Measurements from ENCODE around the gene IFNA10. TPM values are rescaled to one million over a fixed set of nuclear protein-coding genes. Genes with fewer than 3 reads are reported as not detected.
"Not testable (repeated sequence)": the region's sequence is repeated elsewhere in the genome, so short reads cannot be mapped to it uniquely, and the experiment has no call there.

IFNA10 gene
- not detected in 2 replicates for total RNA-seq

DNA sequence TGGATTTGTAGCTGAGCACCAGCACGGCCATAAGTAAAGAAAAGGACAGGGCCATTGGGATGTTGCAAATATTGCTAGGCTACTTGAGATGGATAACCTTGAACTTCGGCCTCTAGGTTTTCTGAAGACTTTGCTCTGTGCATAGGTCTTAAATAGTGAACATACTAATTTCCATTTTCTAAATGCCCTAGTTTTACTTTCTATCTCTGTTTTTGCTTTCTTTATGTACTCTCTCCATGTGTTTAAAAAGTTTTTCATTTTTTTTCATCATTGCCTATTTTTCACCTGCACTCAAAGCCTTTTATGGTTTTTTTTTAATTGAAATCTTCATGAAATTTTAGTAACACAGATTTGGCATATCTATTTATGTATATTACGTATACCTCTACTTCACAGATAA is at the start of gene IFNA10:
Gene IFNA10 (minus strand): TSS at position 101 of the 400 bp plus-strand sequence. CDS start 46 bp downstream, at position 55.
- intact Hi-C loops (cut with micrococcal nuclease); H3K4me1 Mint-ChIP-seq (ENCODE audit: low read depth): not testable (repeated sequence)

DNA sequence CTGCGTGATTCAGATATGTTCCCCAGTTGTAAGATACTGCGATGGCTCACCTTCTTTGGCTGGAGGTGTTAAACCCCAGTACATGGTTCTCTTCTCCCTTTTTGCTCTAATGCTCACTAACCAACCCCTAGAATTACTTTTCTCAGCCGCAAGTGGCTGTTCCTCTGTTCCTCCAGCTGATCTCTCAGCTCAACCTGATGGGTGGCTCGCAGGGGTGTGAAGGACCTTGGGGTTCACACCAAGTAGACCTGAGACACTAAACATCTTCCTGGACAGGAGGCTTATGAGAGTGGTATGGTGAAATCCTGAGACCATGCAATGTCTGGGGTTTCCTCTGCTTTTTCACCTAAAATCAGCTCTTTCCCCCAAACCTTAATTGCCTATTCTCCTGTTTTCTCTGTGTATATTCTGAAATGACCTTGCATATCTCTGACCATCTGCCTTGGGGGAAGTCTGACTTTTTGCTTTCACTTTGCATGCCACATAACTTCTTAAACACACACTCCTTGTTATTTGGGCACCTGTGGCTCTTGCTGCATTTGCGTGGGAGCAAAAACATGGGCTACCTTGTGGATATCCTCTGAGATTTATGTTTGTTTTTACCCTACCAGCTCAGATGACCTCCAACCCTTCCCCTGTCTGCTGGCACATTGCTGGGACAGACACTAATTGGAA is 48.7 kb upstream of the IFNA10 start:
- intact Hi-C loops (cut with micrococcal nuclease), result no loop called here
- H3K9me3 Mint-ChIP-seq, result no peaks in the 10 kb centered on the region

More for the DNA sequence above, at the start of gene IFNA10:
- H3K27ac Mint-ChIP-seq; H3K36me3 Mint-ChIP-seq (ENCODE audit: low read depth); H3K9me3 Mint-ChIP-seq; DNase-seq (ENCODE audit: low spot score); H3K4me3 Mint-ChIP-seq: not testable (repeated sequence)
- peaks cover 20% of the 10 kb centered on the region for H3K27me3 Mint-ChIP-seq (ENCODE audit: insufficient read depth)

DNA sequence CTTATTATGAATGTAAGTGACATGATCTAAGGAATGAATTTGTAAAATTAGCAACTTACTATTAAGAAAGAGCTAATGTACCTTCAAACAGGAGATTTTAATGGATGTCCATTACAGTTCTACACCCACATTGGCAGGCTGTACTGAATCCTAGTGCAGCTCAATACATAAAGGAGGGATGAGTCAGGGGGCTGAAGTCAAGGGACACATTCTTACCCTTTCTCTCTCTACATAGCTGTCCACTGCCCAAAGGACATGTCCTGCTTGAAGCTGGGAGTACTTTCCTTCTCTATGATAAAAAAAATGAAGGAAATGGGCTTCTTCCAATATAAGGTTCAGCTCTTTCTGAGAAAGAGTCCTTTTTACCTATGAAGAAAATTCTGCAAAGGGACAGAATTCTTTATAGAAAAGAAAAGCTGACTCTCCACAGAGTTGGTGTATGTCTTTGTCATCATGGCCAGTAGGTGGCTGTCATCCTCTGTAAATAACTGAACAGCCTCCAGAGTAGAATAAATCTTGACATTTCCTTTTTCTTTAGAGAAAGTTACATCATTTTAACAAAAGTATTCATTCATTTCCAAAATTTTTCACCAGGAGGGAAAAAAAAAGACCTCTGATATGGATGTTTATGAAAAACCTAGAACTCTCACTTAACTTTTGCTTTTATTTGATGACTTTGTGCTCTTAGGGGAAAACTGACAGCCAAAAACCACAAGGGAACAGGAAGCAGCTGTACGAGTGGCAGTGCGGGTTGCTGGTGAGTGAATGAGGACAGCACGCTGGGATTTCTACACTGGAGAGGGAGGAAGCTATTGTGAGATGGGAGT is 46.0 kb upstream of the IFNA10 start:
- Mint-ChIP-seq H3K4me3 (no peak overlapping the region), H3K27me3 (ENCODE audit: insufficient read depth) (peaks cover 40% of the 10 kb centered on the region), H3K27ac (no peak overlapping the region), H3K36me3 (ENCODE audit: low read depth) (no peaks in the 10 kb centered on the region), H3K9me3 (no peaks in the 10 kb centered on the region), H3K4me1 (ENCODE audit: low read depth) (peaks cover 6% of the 10 kb centered on the region)
- intact Hi-C loops (cut with micrococcal nuclease), result no loop called here
- DNase-seq (ENCODE audit: low spot score), result no peak

More for the DNA sequence above, 48.7 kb upstream of the IFNA10 start:
- H3K27ac Mint-ChIP-seq, result no peak overlapping the region
- H3K27me3 Mint-ChIP-seq (ENCODE audit: insufficient read depth), result peaks cover 38% of the 10 kb centered on the region
- no peak for DNase-seq (ENCODE audit: low spot score)
- peaks cover 6% of the 10 kb centered on the region for H3K4me1 Mint-ChIP-seq (ENCODE audit: low read depth)
- H3K36me3 Mint-ChIP-seq (ENCODE audit: low read depth), result no peaks in the 10 kb centered on the region
- no peak overlapping the region for H3K4me3 Mint-ChIP-seq

DNA sequence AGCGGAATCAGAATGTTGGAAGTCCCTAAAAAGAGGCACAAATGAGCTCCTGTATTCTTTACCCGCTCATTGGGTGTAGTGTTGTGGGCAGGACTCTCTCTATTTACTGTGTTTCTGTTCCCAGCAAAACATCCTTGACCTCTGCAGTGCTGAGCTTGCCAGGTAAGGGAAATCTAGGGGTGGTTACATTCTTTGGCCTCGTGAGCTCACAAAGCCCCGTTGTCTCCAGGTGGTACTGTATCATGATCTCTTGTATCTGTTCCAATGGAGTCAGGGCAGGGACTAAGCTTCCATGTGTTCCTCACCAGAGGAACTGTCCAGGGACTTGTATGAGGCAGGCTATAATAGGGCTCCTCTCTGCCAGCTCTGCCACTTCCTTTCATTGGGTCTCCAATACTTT is 44.7 kb upstream of the IFNA10 start:
- Mint-ChIP-seq H3K27me3 (ENCODE audit: insufficient read depth) (peaks cover 39% of the 10 kb centered on the region), H3K36me3 (ENCODE audit: low read depth) (no peaks in the 10 kb centered on the region), H3K27ac (no peak overlapping the region), H3K9me3 (no peaks in the 10 kb centered on the region), H3K4me3 (no peak overlapping the region), H3K4me1 (ENCODE audit: low read depth) (peaks cover 6% of the 10 kb centered on the region)
- intact Hi-C loops (cut with micrococcal nuclease), result no loop called here
- DNase-seq (ENCODE audit: low spot score), result no peak

GRCh38 chr9:21251190-21251589 is 44.2 kb upstream of the IFNA10 start:
- Mint-ChIP-seq H3K4me3 (no peak overlapping the region), H3K36me3 (ENCODE audit: low read depth) (no peaks in the 10 kb centered on the region), H3K4me1 (ENCODE audit: low read depth) (peaks cover 6% of the 10 kb centered on the region), H3K27me3 (ENCODE audit: insufficient read depth) (peaks cover 35% of the 10 kb centered on the region), H3K27ac (no peak overlapping the region), H3K9me3 (no peaks in the 10 kb centered on the region)
- intact Hi-C loops (cut with micrococcal nuclease), result no loop called here
- DNase-seq (ENCODE audit: low spot score), result no peak

DNA sequence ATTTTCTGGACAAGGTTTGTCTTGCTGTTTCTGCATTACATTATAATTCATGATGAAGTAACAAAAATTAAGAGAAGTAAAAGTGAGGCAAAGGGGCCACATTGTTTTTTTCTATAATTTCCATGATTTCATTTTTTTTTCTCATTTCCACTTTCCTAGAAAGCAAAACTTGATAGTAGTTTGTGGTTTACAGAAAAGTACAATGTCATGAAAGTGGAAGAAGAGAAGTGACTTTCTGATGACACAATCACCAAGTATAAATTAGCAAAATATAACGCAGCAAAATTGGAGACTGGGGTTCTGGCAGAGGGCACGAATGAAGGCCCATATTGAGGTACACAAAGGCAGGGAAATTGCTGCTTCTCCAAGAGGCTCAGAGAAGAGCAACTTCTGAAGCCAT is 37.9 kb upstream of the IFNA10 start:
- Mint-ChIP-seq H3K36me3 (ENCODE audit: low read depth) (no peaks in the 10 kb centered on the region), H3K4me3 (no peak overlapping the region), H3K4me1 (ENCODE audit: low read depth) (no peaks in the 10 kb centered on the region), H3K27ac (no peak overlapping the region), H3K27me3 (ENCODE audit: insufficient read depth) (peaks cover 24% of the 10 kb centered on the region), H3K9me3 (no peaks in the 10 kb centered on the region)
- DNase-seq (ENCODE audit: low spot score), result no peak
- intact Hi-C loops (cut with micrococcal nuclease), result no loop called here

DNA sequence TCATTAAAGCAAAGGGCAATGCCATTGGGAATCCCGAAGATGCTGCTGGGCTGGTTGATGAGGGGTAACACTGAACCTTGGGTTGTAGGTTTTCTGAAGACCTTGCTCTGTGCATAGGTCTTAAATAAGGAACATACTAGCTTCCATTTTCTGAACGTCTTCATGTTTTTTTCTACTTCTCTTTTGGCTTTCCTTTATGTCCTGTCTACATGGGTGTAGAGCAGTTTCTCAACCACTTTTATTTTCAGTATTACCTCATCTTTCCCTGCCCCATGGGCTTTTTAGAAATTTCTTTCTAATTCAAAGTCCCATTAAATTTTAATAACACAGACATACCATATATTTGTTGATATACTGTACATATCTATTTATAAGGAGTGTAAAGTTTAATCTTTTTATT is 33.0 kb upstream of the IFNA10 start, which contains the start of gene IFNA14:
Gene IFNA14 (minus strand): TSS at position 95 of the 400 bp plus-strand sequence. CDS start 70 bp downstream, at position 25.
- intact Hi-C loops (cut with micrococcal nuclease), result no loop called here
- Mint-ChIP-seq H3K9me3 (no peaks in the 10 kb centered on the region), H3K36me3 (ENCODE audit: low read depth) (no peaks in the 10 kb centered on the region), H3K27ac (no peak within 1 kb of the TSS), H3K4me3 (no peak within 1 kb of the TSS), H3K27me3 (ENCODE audit: insufficient read depth) (peaks cover 31% of the 10 kb centered on the region), H3K4me1 (ENCODE audit: low read depth) (no peaks in the 10 kb centered on the region)
- no peak for DNase-seq (ENCODE audit: low spot score)

GRCh38 chr9:21236360-21236714 is 29.4 kb upstream of the IFNA10 start:
- H3K36me3 Mint-ChIP-seq (ENCODE audit: low read depth); H3K4me3 Mint-ChIP-seq; intact Hi-C loops (cut with micrococcal nuclease); H3K9me3 Mint-ChIP-seq; H3K27ac Mint-ChIP-seq; DNase-seq (ENCODE audit: low spot score); H3K4me1 Mint-ChIP-seq (ENCODE audit: low read depth): not testable (repeated sequence)
- H3K27me3 Mint-ChIP-seq (ENCODE audit: insufficient read depth), result peaks cover 16% of the 10 kb centered on the region

- intact Hi-C loops (cut with micrococcal nuclease), result loop anchor here (1.0 to 2.0 kb wide), 3 partner anchors 161 to 554 kb away; no protein-coding TSS in a partner anchor
- H3K4me1 Mint-ChIP-seq (ENCODE audit: low read depth); H3K36me3 Mint-ChIP-seq (ENCODE audit: low read depth); H3K27ac Mint-ChIP-seq; H3K4me3 Mint-ChIP-seq; H3K9me3 Mint-ChIP-seq; DNase-seq (ENCODE audit: low spot score): not testable (repeated sequence)
- peaks cover 12% of the 10 kb centered on the region for H3K27me3 Mint-ChIP-seq (ENCODE audit: insufficient read depth)
These were observed 28.8 kb upstream of the IFNA10 start for GRCh38 chr9:21235468-21236359.

DNA sequence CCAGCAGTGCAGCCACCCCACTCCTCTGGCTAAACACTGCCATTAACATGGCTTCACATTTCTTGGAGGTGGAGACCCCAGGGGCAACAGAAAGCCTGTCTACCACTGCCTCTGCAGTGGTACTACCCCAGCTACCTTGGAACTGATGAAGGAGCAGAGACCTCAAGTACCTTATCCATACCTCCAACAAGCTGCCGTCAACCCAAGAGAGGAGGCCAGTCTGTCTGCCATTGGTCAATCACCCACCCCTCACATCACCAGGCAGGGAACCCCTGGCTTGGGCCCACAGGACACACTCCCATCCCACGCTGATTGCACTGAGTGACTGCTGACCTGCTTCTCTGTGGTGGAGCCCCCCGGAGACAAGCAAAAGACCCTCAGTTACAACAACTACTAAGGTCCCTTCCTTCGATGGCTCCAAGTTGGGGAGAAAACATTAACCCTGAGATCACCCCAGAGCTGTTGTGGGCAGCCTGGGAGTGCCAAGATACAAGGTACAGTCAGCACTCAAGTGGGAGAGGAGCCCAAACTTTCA is 27.3 kb upstream of the IFNA10 start:
- Mint-ChIP-seq H3K9me3 (no peaks in the 10 kb centered on the region), H3K27me3 (ENCODE audit: insufficient read depth) (peaks cover 16% of the 10 kb centered on the region), H3K4me3 (no peak overlapping the region), H3K4me1 (ENCODE audit: low read depth) (no peaks in the 10 kb centered on the region), H3K27ac (no peak overlapping the region), H3K36me3 (ENCODE audit: low read depth) (no peaks in the 10 kb centered on the region)
- intact Hi-C loops (cut with micrococcal nuclease), result loop anchor here (2.0 kb wide), 2 partner anchors 163 to 221 kb away; no protein-coding TSS in a partner anchor
- no peak for DNase-seq (ENCODE audit: low spot score)

DNA sequence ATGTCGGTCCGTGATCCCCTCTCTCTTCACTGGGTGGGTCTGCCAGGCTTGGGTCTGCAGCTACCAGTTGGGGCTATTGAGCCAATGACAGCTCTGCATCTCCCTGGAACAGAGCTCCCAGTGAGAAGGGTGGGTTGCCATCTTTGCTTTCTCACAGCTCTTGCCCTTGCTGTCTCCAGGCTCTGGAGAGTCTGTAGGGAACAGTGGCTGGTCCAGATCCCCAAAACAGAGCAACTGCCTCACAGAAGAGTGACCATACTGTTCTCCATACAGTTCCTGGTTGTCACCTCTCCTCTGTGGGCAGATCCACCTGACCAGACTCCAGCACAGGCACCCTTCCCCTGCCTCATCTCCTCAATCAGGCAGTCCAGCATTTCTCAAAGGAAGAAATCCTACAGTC is 26.3 kb upstream of the IFNA10 start:
- H3K4me1 Mint-ChIP-seq (ENCODE audit: low read depth), result no peaks in the 10 kb centered on the region
- intact Hi-C loops (cut with micrococcal nuclease), result no loop called here

DNA sequence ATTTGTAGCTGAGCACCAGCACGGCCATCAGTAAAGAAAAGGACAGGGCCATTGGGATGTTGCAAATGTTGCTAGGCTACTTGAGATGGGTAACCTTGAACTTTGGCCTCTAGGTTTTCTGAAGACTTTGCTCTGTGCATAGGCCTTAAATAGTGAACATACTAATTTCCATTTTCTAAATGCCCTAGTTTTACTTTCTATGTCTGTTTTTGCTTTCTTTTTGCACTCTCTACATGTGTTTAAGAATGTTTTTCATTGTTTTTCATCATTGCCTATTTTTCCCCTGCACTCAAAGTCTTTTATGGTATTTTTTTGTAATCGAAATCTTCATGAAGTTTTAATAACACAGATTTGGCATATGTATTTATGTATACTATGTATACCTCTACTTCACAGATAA is 21.2 kb upstream of the IFNA10 start, which contains the start of gene IFNA17:
Gene IFNA17 (minus strand): TSS at position 101 of the 400 bp plus-strand sequence. CDS start 49 bp downstream, at position 52.
- Mint-ChIP-seq H3K27ac (no peak within 1 kb of the TSS), H3K36me3 (ENCODE audit: low read depth) (no peaks in the 10 kb centered on the region), H3K4me1 (ENCODE audit: low read depth) (no peaks in the 10 kb centered on the region), H3K4me3 (no peak within 1 kb of the TSS), H3K27me3 (ENCODE audit: insufficient read depth) (peaks cover 8% of the 10 kb centered on the region), H3K9me3 (no peaks in the 10 kb centered on the region)
- intact Hi-C loops (cut with micrococcal nuclease), result no loop called here
- DNase-seq (ENCODE audit: low spot score), result no peak

More for the DNA sequence above, 26.3 kb upstream of the IFNA10 start:
- DNase-seq (ENCODE audit: low spot score), result no peak
- Mint-ChIP-seq H3K27ac (no peak overlapping the region), H3K4me3 (no peak overlapping the region), H3K27me3 (ENCODE audit: insufficient read depth) (peaks cover 12% of the 10 kb centered on the region), H3K36me3 (ENCODE audit: low read depth) (no peaks in the 10 kb centered on the region), H3K9me3 (no peaks in the 10 kb centered on the region)
